Adrenal gland (tissue), 12 donors: Measurements from ENCODE around the gene SLC37A1. TPM values are rescaled to one million over a fixed set of nuclear protein-coding genes. Genes with fewer than 3 reads are reported as not detected.

ENCODE experiments used
- DNase-seq, 7 donors: peaks; one replicate each; pipeline ENCODE4 v3.0.0-alpha.2; 2019 to 2020
- H3K27ac ChIP-seq, 5 donors: fragments of 200-600 bp; sonication (generic) in 4 of 5; 1 replicate in 3 of 5; 2 replicates in 2 of 5; pipeline versions ENCODE4 v1.5.1 to v1.8.0; 2016 to 2020; ENCODE audit warnings: mild to moderate bottlenecking in 1 of 5
- H3K27me3 ChIP-seq: fragments of 200-600 bp; 2 replicates; pipeline ENCODE4 v1.8.0; 2021
- H3K36me3 ChIP-seq, 2 donors: fragments of 200-600 bp; replicated peaks in 1 of 2; 1 replicate in 1 of 2; 2 replicates in 1 of 2; pipeline versions ENCODE4 v1.5.1 to v1.8.0; 2018 to 2022
- H3K4me1 ChIP-seq, 2 donors: fragments of 200-600 bp; replicated peaks in 1 of 2; 1 replicate in 1 of 2; 2 replicates in 1 of 2; pipeline versions ENCODE4 v1.5.1 to v1.8.0; 2018 to 2021
- H3K4me3 ChIP-seq, 4 donors: fragments of 200-600 bp; sonication (generic) in 3 of 4; one replicate each; pipeline ENCODE4 v1.5.1; 2016 to 2018
- H3K9me3 ChIP-seq, 3 donors: fragments of 200-600 bp; sonication (generic) in 1 of 3; replicated peaks in 1 of 3; 1 replicate in 2 of 3; 2 replicates in 1 of 3; pipeline versions ENCODE4 v1.5.1 to v1.8.0; 2016 to 2021
- POLR2A ChIP-seq, 2 donors: fragments of 450-650 bp; IDR thresholded peaks; one replicate each; pipeline ENCODE4 v1.6.1; 2017; ENCODE audit warnings: antibody characterized with exemption in 2 of 2, mild to moderate bottlenecking in 2 of 2, moderate library complexity in 1 of 2
- WGBS, 4 donors: extraction: QIAGEN DNeasy Blood & Tissue Kit in 2 of 4; methylation state at CpG; one replicate each; pipeline versions ENCODE4 v1.1.5 to v1.1.7; 2013 to 2017; 5-methylcytosine and 5-hydroxymethylcytosine counted together
- intact Hi-C, 2 donors: fragments of 100-400 bp; cut with DNase I; formaldehyde crosslinking; loops; one replicate each; pipeline versions ENCODE4 v1.14.1 to v1.15.0; 2022 to 2023
- polyA plus RNA-seq, 3 donors: library from polyadenylated mRNA; stranded (reverse); fragments of 200-250 nt in 2 of 3; fragments of 350-450 nt in 1 of 3; fragmentation: Illumina TruSeq in 1 of 3; extraction: RNeasy Lipid Tissue Mini Kit (QIAGEN cat#74804) in 1 of 3; gene quantifications; one replicate each; pipeline ENCODE4 v1.2.3, GENCODE V29; 2013 to 2014
- total RNA-seq, 9 donors: library from RNA; depleted of rRNA in 4 of 9; stranded (reverse); fragments of >200 nt in 4 of 9; fragments of 120-200 nt in 1 of 9; fragmentation: NEBNext Ultra II Directional in 1 of 9; extraction: Animal tissue kit (Norgen Biotek cat#: 25700) in 1 of 9; gene quantifications; one replicate each; pipeline versions ENCODE4 v1.1.0 to v1.2.4, GENCODE V29; 2013 to 2023
- TF ChIP-seq, protein P1 (sequence below), 6 experiments: fragments of 450-650 bp in 4 of 6; fragments of 200-600 bp in 2 of 6; sonication (generic) in 1 of 6; IDR thresholded peaks; 1 replicate in 5 of 6; 2 replicates in 1 of 6; pipeline versions ENCODE4 v1.5.1 to v1.8.0; 2016 to 2021; ENCODE audit warnings: antibody characterized with exemption in 6 of 6, mild to moderate bottlenecking in 2 of 6, moderate library complexity in 1 of 6
- donor health status: healthy with polysubstance abuse.
- donor health status: Bipolar disorder and iron deficiency.
- donor health status: DM: yes; HTN: yes; CAD: no.
- donor health status: DM: no; HTN: no; CAD: no.
- donor health status: DM: no; HTN: no; CAD: no.
- donor health status: DM: yes; HTN: yes; CAD: no.

The SLC37A1 gene
- total and polyA plus RNA-seq, 12 donors: 4.8 to 27.2 (median 16.3) TPM

DNA sequence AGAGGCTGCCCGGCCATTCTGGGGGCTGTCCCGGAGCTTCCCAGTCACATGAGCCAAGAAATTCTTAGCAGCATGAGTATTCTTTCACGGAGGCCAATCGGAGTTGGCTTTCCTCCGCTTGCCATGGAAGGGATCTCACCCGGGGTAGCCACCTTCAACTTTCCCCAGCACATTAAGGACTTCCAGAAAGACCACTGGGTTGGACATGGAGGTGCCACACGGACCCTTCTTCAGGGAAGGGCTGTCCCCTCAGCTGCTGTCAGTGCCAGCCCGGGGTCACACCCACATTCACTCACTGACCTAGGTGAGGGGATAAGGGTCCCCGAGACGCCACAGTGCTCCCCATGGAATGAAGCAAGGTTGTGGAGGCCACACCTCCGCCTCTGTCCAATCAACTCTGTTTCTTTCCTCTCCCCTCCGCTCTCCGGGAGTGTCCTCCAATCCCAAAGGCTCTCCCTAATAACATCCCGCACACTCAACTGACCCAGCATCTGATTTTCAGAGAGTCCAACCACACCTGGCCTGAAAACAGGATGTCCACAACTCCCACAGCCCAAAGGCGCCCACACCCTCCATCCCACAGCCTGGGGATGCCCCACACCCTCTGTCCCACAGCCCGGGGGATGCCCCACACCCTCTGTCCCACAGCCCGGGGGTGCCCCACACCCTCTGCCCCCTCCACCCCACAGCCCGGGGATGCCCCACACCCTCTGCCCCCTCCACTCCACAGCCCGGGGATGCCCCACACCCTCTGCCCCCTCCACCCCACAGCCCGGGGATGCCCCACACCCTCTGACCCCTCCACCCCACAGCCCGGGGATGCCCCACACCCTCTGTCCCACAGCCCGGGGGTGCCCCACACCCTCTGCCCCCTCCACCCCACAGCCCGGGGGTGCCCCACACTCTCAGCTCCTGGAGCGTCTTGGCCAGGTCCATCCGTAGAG lies 37.0 kb upstream of the SLC37A1 start:
- Histone ChIP-seq H3K27me3 (no peaks in the 10 kb centered on the region), H3K27ac (no peak overlapping the region), H3K4me1 (no peaks in the 10 kb centered on the region), H3K9me3 (no peaks in the 10 kb centered on the region), H3K36me3 (no peaks in the 10 kb centered on the region), H3K4me3 (no peak overlapping the region)
- intact Hi-C loops: no loop called here
- WGBS, 4 donors: 86 to 93% (median 88%) methylated on average over 17 to 25 of the region's 25 CpGs
- DNase-seq: peak in 2 of 7 donors; percentile 13 to 29
- TF ChIP-seq POLR2A (IDR thresholded peaks at IDR 0.05): no peak
- TF ChIP-seq, protein P1, sequence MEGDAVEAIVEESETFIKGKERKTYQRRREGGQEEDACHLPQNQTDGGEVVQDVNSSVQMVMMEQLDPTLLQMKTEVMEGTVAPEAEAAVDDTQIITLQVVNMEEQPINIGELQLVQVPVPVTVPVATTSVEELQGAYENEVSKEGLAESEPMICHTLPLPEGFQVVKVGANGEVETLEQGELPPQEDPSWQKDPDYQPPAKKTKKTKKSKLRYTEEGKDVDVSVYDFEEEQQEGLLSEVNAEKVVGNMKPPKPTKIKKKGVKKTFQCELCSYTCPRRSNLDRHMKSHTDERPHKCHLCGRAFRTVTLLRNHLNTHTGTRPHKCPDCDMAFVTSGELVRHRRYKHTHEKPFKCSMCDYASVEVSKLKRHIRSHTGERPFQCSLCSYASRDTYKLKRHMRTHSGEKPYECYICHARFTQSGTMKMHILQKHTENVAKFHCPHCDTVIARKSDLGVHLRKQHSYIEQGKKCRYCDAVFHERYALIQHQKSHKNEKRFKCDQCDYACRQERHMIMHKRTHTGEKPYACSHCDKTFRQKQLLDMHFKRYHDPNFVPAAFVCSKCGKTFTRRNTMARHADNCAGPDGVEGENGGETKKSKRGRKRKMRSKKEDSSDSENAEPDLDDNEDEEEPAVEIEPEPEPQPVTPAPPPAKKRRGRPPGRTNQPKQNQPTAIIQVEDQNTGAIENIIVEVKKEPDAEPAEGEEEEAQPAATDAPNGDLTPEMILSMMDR (IDR thresholded peaks at IDR 0.05): no peak

DNA sequence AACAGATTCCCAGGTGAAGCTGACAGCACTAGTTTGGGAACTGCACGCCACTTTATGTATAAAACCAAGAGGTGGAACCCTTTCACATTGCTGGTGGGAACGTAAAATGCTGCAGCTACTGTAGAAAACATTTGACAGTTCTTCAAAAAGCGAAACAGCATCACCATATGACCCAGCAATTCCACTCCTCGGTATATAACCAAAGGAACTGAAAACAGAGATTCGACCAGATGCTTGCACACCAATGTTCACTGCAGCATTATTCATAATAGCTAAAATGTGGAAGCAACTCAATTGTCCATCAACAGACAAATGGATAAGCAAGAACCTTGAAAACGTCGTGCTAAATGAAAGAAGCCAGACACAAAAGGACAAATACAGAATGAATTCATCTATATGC lies 35.1 kb upstream of the SLC37A1 start:
- DNase-seq: no peak
- 69 to 77% (median 75%) methylated on average over 7 of the region's 7 CpGs for WGBS, 4 donors
- Histone ChIP-seq H3K4me3 (no peak overlapping the region), H3K4me1 (no peaks in the 10 kb centered on the region), H3K27me3 (no peaks in the 10 kb centered on the region), H3K36me3 (no peaks in the 10 kb centered on the region), H3K9me3 (no peaks in the 10 kb centered on the region), H3K27ac (no peak overlapping the region)
- intact Hi-C loops: no loop called here
- TF ChIP-seq POLR2A (IDR thresholded peaks at IDR 0.05): no peak
- TF ChIP-seq, protein P1 (IDR thresholded peaks at IDR 0.05): no peak

DNA sequence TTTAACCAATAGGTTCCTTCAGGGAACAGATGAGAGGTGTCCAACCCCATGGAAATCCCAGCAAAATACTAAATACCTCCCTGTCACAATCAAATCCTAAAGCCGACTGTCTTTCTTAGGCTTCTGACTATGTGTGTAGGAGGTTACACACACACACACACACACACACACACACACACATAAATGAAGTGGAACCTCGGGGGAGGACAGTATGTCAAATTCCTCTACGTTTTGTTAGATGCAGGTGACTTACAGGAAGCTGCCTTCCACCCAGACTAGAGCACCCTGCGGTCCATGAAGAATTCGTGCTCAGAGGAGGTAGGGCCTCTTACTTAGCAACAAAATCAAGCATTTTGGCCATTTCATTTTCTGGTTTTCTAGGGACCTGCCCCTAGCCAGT lies 34.1 kb upstream of the SLC37A1 start:
- no peaks in the 10 kb centered on the region for H3K4me1 ChIP-seq
- no peaks in the 10 kb centered on the region for H3K36me3 ChIP-seq
- 76 to 93% (median 79%) methylated on average over 5 of the region's 5 CpGs for WGBS, 4 donors
- no peaks in the 10 kb centered on the region for H3K27me3 ChIP-seq
- H3K9me3 ChIP-seq: no peaks in the 10 kb centered on the region
- H3K4me3 ChIP-seq: no peak overlapping the region
- no peak for TF ChIP-seq POLR2A (IDR thresholded peaks at IDR 0.05)
- TF ChIP-seq, protein P1 (IDR thresholded peaks at IDR 0.05): no peak
- peak in 2 of 7 donors; percentile 0 to 11 for DNase-seq
- intact Hi-C loops: no loop called here
- H3K27ac ChIP-seq: no peak overlapping the region

DNA sequence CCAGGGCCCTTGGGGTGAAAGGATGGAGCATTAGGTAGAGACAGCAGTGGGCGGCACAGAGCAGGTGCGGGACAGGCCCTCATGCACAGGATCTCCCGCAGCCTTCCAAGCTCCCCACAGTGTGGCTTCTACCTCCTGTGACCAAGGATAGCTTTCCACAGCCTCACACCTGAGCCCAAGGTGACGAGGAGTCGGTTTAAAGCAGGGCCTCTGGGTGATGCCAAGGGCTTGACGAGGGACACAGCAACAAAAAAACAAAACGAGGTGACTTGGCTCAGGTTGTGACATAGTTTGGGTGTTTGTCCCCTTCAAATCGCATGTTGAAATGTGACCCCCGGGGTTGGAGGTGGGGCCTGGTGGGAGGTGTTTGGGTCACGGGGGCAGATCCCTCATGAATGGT lies 32.9 kb upstream of the SLC37A1 start:
- Histone ChIP-seq H3K4me1 (no peaks in the 10 kb centered on the region), H3K27me3 (no peaks in the 10 kb centered on the region), H3K36me3 (no peaks in the 10 kb centered on the region), H3K4me3 (no peak overlapping the region), H3K9me3 (no peaks in the 10 kb centered on the region), H3K27ac (no peak overlapping the region)
- peak in 2 of 7 donors; percentile 7 to 39 for DNase-seq
- WGBS, 4 donors: 86 to 92% (median 91%) methylated on average over 10 of the region's 10 CpGs
- TF ChIP-seq, protein P1 (IDR thresholded peaks at IDR 0.05): no peak
- no peak for TF ChIP-seq POLR2A (IDR thresholded peaks at IDR 0.05)
- intact Hi-C loops: no loop called here
